Activated CD4-positive, CD25-positive, alpha-beta regulatory T cell (primary cell): Measurements from ENCODE around the gene PLOD2.
"Not testable (repeated sequence)": the region's sequence is repeated elsewhere in the genome, so short reads cannot be mapped to it uniquely, and the experiment has no call there.

Experiments used
- DNase-seq, 4 experiments: peaks; one replicate each; lab custom pipeline; 2025; lab: John Stamatoyannopoulos, UW

Gene PLOD2

DNA sequence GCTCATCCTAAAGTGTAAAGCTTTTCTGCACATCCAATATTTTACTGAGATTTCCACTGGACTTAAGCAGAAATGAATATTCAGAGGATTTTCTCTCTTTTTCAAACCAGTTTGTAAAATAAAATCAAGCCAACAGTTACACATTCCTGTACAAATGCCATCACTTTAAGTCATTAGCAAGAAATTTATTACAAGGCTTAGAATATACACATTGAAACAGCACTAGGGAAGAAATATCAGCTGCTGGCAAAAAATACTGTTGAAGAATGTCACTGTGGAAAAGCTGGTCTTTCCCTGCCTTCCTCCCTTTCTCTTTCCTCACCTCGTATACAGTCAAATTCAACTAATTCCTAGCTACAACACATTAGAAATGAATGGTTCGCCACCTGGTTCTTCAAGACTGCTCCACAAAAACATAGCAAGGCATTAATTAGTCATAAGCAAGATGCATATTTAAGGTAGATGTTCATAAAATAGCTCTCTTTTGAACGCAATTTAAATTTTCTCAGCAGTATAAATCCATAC lies 21.3 kb downstream of the PLOD2 start:
- DNase-seq, result no peak

DNA sequence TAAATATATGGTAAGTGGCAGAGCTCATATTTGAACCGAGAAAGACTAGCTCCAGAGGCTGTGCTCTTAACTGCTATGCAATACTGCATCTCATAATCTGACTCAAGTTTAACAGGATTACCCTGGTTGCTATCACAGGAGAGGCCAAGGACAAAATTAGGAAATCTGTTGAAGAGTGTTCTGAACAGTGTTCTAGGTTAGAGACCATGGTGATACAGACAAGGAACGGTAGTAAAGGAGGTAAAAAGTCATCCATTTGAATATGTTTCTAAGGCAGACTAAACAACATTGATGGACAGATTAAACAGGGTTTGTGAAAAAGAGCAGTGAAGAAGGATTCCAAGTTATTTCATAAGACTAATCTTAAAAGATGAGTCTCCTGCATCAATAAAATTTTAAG lies 22.1 kb downstream of the PLOD2 start:
- no peak for DNase-seq

DNA sequence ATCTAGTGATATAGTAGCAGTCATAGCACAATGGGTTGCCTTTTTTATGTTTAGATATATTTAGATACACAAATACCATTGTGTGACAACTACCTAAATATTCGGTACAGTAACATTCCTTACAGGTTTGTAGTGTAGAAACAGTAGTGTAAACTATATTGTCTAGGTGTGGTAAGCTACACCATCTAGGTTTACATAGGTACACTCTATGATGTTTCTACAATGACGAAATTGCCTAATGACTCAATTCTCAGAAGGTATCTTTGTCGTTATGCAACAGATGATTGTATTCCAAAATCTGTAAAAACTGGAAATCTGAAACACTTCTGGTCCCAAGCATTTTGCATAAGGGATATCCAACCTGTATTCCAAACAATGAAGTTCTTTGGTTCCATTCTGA lies 24.3 kb downstream of the PLOD2 start:
- DNase-seq, result no peak

DNA sequence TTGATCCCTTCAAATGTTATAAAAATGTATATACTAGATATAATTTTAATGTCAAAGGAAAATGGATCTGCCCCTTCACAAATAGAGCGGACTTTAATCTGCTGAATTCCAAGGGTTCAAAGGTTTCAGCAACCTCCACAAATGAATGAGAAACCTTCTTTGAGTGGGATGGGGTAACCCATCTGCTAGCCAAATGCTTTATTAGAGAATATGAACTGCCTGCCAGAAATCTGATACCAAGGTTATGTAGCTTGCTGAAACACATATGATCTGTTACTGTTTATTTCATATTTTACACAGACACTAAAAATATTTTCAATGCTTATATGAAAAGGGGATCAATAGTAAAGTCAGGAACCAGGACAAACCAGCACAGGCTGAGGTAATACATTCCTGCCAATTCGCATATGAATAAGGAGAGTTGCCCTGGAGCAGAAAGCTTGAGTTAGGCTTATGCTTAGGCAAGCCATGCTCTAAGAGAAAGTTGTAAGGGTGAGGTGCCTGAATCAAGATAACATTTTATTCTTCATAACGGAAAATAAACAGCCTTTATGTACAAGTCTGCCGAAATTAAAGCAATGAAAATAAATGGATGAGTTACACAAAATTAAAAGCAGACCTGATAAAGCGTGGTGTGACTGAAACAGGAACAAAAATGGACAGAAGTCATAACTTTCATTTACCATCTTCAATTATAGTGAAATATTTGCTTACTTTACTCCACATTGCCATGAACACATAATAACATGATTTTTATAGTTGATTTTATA lies 26.5 kb downstream of the PLOD2 start:
- no peak for DNase-seq

DNA sequence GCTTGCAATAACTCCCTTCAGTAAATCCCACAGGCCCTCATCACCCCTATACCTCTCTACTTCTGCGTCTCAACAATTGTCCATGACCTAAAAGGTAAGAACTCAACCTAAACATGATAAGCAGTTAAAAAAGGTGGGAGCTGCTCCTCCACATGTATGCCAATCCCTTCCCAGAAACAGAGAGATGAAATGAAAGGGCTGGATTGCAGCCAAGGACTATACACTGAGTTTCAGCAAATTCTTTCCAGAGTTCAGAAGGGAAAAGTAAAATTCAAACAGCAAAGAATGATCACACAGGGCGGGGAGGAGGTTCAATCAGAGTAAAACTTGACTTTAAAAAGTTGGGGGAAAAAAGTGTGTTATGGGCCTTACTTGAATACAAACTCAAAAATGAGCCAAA lies 27.5 kb downstream of the PLOD2 start:
- DNase-seq, result no peak

DNA sequence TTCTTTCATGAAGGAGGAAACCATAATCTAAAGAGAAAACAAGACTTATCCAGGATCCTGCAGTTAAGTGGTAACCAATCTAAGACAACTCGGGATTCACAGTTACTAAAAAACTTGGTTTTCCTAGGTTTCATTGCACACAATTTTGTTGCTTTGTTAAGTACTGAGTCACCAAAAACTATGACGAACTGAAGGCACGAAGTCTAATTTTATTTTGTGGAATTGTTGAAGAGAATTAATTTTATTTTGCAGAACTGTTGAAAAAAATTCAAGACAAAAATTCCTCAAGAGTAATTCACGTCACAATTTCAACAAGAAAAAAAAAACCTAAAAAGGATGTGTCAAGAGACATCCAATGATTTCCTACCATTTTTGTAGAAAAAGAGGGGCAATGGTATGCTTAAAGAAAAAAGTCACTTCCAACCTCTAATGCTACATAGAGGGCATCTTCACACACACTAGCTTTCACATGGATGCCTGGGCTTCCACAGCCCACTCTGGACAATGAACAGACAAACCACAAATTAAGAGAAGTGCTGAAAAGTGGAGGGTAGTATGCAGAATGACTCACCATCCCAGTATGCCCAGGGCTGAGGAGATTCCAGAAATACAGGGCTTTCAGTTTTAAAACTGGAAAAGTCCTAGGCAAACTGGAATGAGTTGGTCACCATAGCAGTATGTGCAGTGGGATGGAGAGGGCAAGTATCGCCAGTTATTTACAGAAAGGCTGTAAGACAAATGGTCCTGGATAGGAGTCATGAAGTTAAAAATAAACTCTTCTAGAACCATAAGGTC lies 29.2 kb downstream of the PLOD2 start:
- no peak for DNase-seq

DNA sequence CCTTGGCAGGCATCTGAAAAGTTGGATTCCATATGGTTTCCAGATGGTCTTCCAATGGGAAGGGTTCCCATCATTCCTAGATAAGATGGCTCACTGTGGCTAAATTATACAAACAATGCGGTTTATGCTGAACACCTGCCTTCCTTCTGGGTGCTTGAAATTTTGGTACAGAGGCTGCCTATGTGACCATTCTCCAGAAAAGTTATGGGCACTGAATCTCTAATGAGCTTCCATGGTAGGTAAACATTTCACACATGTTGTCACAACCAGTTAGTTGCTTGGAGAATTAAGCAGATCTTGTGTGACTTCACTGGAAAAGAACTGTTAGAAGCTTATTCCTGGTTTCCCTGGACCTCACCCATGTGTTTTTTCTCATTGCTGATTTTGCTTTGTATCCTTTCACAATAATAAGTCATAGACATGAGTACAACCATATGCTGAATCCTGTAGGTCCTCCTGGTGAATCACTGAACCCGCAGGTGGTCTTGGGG lies 30.1 kb downstream of the PLOD2 start:
- DNase-seq, result no peak

DNA sequence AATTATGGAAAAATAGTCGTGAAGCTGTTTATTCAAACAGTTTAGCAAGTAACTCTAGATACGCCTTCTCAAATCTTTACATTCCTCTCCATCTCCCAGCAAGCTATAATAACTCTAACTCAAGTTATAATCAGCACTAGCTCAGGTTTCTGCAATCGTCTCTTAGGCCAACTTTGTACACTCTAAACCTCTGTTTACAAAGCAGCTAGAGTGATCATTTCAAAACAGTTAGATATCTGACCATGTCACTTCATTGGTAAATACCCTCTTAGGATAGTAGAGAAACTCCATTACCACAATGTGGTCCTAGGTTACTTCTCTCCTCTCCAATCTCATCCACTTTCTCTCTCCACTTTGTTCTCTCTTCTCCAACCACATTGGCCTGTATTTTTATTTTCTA lies 31.2 kb downstream of the PLOD2 start:
- no peak for DNase-seq

DNA sequence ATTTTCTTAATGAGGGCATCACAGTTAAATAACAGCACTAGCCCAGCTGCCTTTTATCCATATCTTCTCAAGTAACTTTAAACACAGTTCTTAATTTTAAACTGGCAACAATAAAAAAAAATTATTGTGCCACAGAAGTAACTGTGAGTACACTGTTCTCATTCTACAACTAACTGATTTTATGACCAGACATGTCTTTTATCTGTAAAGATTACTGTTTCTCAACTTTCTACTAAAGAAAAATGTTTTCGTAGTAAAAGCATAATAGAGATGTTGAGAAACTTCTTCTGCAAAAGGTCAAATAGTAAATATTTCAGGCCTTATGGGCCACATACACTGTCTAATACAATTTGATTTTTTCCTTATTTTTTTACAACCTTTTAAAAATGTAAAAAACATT lies 32.0 kb downstream of the PLOD2 start:
- DNase-seq, result no peak

DNA sequence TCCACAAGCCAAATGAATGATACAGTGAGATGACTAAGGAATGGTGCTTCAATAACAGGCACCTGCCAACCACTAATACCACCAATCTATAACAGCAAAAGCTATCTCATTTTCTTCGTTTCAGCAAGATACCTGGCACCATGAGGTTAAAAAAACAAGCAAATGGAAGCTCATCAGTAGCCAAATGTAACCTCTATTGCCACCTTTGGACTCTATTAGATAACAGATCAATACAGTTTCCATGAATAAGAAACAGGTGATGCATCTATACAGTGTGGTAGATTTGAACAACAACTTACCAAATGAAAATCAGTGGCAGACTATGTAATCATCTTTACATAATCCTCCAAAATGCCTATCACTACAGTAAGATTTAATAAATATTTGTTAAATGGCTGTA lies 32.8 kb downstream of the PLOD2 start:
- no peak for DNase-seq

DNA sequence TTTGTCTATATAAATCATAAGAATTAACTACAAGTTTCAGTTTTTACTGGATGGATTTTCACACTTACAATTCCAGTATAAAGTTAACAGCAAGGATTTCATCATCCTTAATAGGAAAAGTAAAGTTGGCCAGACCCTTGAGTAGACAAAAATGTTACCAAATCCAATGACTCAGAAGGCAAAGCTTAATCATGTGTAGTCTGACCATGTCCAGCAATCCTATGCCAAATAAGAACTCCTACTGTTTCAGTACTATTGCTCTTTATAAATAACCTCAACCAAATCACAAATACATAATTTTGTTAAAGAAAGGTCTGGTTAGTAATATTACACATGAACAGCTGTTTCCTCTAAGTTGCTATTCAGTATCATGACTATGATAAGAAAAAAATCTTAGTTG lies 35.0 kb downstream of the PLOD2 start:
- DNase-seq, result no peak

DNA sequence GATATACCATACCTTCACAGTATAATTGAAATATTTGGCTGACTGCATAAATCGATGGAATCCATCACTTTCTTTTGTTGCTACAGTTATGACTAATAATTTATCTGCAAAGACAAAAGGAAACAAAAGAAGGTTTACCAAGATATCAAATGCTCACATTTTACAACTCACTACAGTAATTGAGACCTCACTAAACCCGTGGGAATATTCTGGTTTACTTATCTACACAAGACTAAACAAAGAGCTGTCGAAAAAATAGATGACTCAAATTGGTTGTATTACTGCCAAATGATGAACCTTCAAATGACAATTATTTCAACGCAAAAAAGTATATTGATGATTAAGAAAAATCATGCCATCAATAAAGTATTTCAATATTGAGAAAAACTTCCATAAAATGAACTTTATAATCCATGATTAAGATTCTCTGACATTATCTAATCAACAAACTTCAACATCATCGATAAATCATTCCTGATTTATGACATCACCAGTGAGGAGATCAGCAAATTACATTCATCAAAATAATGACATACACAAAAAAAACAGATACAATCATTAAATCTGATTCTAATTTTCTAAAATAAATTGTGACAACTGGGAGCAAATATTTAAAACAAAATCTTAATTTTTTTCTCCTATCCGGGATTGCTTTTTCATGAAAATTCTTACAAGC lies 36.7 kb downstream of the PLOD2 start:
- no peak for DNase-seq

DNA sequence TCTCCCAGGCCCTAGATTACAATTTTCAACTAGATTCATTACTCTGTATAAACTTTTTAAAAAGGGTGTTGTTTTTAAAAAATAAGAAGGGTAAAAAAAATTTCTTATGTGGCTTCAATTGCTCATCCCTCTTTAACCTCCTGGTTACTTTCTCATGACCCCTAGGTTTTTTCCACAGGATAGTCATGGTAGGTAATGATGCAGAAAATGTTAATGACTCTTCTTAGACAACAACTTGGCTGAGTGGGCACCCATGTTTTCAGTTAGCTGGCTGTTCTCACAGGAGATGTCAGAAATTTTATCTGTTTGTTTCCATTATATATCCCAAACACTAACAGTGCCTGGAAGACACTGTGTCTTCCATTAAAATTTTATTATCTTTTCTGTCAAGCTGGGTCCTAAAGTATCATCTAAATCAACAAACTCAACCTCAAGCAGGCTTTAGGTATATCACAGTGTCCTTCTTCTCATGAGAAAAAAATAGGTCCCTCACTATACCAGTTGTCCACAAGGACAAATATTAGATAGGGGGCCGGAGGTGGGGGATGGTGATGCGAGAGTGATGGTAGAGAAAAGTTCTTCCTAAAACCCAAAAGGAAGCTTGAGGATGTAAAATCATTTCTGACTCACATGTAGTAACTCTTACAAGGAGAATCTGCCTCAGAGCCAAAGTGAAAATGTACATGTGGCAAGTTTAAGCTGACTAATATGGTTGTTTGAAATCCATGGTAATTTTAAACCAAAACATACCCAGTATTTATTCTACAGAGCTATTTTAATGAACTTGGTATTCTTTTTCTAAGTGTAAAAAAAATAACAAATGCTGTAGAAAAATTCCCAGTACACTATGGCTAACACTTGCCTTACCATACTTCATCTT lies 43.3 kb downstream of the PLOD2 start:
- no peak for DNase-seq

DNA sequence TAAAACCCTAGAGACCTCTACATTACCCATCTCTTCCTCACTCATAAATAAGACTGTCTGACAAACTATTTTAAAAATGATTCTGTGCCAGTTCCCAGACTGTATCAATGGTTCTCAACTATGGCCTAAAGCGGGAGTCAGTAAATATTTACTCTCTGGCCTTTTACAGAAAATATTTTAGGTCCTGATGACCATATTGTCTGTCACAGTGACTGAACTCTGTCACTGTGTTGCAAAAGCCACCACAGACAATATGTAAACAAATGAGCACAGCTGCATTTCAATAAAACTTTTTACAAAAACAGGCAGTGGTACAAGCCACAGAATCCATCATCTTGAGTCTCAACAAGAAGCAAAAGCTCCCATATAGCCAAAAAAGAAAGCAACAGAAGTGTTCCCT lies 45.4 kb downstream of the PLOD2 start:
- no peak for DNase-seq

DNA sequence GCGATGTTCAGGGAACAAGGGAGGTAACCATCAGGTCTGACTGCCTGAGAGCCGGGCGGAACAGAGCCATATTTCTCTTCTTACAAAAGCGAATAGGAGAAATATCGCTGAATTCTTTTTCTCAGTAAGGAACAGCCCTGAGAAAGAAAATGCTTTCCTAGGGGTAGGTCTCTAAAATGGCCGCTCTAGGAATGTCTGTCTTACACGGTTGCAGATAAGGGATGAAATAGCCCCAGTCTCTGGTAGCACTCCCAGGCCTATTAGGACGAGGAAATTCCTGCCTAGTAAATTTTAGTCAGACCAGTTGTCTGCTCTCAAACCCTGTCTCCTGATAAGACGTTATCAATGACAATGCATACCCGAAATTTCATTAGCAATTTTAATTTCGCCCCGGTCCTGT lies 47.2 kb downstream of the PLOD2 start:
- DNase-seq, result not testable (repeated sequence)

DNA sequence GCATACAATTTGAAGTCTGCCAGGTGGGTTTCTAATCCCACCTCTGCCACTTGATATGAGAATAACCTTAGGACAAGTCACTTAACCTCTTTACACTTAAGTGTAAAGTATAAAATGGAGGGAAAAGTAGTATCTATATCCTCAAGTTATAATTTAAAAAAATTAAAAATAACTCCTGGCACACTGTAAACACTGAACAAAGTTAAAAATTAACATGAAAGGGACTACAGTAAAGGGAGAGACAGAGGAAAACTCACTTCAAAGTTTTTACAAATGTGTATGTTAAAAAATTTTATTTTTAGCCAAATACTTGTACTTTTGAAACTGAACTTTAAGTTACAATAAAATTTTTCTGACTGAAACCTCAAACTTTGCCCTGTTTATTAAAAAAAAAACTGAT lies 49.6 kb downstream of the PLOD2 start:
- DNase-seq, result no peak

DNA sequence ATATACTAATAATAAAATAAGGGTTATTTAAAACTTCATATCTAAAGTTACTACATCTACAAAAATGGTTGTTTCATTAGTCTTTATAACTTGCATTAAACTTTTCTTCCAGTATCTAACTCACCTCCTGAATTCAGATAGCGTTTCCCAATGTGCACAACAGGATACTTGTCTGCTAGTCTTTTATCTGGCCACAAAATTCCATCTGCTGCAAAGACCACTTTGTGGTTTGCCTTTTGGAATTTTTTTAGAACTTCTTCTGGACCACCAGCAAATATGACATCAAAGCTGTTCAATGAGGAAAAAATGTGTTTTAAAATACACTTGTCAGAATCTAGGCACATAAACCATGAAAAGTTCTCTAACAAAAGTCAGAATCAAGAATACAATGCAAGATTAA lies 50.8 kb downstream of the PLOD2 start:
- no peak for DNase-seq

DNA sequence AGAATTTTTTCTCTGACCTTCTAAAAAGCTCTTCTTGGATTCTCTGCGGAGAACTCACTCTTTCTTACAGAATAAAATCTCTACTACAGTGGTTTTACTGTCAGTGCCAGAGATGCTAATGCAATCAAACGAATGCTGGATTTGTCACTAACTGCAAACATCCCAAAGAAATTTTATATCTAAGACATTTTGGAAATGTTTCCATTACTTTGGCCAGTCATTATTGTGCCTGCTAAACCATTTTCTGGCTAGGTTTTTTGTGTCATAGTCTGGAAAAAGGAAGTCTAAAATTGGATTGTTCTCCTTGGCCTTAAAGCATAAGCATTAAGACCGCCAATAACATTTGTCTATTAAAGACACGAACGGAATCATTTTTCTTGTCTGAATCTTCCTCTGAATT lies 54.0 kb downstream of the PLOD2 start:
- no peak for DNase-seq

DNA sequence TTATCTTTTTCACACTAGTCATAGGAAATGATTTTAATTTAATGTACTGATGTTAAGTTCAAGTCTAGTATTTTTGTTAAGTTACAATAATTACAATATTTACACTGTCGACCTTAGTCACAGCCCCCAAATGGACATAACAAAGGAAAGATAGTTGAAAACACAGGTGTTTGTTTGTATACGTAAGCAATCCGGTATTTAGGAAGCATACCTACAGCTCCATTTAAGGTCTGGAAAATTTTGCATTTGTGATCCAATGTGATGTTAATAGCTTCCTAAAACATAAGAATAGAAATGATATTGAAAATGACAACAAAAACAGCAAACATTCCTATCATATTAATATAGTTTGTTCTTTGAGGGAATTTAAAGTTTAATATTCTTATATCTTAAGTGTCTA lies 56.9 kb downstream of the PLOD2 start:
- DNase-seq, result no peak

DNA sequence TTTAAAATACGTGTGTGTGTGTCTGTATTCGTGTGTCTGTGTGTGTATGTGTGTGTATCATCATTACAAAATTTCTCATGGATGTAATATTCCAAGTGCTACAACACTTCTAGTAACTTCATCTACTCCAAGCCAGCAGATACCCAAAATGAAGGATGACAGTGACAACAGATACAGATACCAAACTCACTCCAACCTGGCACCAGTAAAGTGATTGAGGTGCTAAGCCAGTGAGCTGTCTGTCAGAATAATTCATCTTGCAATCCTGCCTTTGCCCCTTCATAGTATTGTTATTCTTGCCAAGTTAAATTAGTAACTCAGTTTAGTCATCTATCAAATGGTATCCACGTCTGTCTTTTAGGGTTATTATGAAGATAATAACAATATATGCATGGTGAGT lies 58.1 kb downstream of the PLOD2 start:
- DNase-seq, result no peak

DNA sequence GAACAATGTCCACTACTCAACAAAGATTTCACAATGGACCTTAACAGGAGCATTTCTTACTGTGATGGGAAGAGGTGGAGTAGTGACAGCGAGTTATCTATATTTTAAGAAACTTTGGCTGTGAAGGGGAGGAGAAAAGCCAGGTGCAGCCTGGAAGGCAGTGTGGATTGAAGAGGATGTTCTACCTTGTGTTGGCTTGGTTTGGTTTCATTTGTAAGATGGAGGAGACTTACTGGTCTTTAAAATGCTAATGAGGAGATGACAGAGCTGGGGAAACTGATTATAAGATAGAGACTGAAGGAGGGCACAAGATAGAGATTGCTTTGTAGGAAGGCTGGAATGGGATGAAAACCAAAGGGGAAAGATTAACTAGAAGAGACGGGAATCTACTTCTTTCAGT lies 59.4 kb downstream of the PLOD2 start:
- DNase-seq, result no peak
